Nephron (organoid): Measurements from ENCODE around the gene NR4A3.
A peak's percentile ranks its signal among the peaks of the same experiment; 100 is the strongest.

ENCODE experiments used
- H3K27ac Mint-ChIP-seq, 3 experiments: 2 replicates each; pipeline ENCODE4 v1.8.0; 2020; ENCODE audit warnings: mixed read lengths in 3 of 3, mild to moderate bottlenecking in 2 of 3, moderate library complexity in 1 of 3
- H3K27me3 Mint-ChIP-seq: 2 replicates; pipeline ENCODE4 v1.8.0; 2021; ENCODE audit warnings: low read depth, mild to moderate bottlenecking, moderate library complexity, mixed read lengths
- H3K36me3 Mint-ChIP-seq: 2 replicates; pipeline ENCODE4 v1.8.0; 2020; ENCODE audit warnings: low read depth, mixed read lengths
- H3K4me1 Mint-ChIP-seq: 2 replicates; pipeline ENCODE4 v1.8.0; 2020; ENCODE audit warnings: mixed read lengths
- H3K4me3 Mint-ChIP-seq, 3 experiments: 2 replicates each; pipeline ENCODE4 v1.8.0; 2020; ENCODE audit warnings: mild to moderate bottlenecking in 3 of 3, mixed read lengths in 3 of 3, moderate library complexity in 2 of 3
- H3K9me3 Mint-ChIP-seq: 2 replicates; pipeline ENCODE4 v1.8.0; 2020; ENCODE audit warnings: mixed read lengths
- TF ChIP-seq, protein P1 (sequence below), 3 experiments: fragments of 200-600 bp; sonication (generic); IDR thresholded peaks; one replicate each; pipeline ENCODE4 v1.5.0; 2021; ENCODE audit warnings: antibody characterized with exemption in 3 of 3; ENCODE audit not compliant: unreplicated experiment in 3 of 3

Gene NR4A3

DNA sequence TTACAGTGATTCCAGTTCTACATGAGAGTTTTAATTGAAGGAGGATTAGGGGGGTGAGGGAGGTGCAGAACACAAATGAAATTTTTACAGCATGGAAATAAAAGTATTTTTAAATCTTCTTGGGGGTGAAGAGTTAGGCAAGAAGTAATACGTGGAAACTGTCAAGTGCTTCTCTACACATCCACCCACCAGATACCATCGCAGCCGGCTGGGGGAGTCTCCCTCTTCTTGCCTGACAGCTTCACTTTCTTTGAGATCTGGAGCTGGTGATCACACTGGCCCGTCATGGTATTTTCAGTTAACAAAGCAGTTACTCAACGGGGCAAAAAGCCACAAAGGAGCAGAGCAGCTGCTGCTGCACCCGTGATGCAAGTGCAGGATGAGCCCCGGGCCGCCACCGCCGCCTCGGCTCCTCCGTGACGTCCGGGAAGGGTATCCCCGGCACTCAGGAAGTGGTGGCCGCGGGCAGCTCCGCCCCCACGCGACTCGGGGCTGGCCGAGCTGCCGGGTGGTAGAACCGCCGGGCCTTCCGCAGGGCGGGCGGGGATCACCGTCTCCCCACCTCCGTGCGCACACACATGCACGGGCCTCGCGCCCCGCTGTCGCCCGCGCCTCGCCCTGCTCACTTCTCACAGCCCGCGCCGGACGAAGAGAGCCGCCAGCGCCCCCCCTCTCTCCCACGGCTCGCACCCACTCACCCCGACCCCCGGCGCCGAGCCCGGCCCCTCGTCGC is 2.4 kb upstream of the NR4A3 start:
- no peaks in the 10 kb centered on the region for H3K36me3 Mint-ChIP-seq
- H3K27me3 Mint-ChIP-seq = peaks cover 31% of the 10 kb centered on the region
- H3K27ac Mint-ChIP-seq = peak overlapping the region; percentile 47 to 91 (median 84)
- H3K4me1 Mint-ChIP-seq = peaks cover 43% of the 10 kb centered on the region
- TF ChIP-seq, protein P1, sequence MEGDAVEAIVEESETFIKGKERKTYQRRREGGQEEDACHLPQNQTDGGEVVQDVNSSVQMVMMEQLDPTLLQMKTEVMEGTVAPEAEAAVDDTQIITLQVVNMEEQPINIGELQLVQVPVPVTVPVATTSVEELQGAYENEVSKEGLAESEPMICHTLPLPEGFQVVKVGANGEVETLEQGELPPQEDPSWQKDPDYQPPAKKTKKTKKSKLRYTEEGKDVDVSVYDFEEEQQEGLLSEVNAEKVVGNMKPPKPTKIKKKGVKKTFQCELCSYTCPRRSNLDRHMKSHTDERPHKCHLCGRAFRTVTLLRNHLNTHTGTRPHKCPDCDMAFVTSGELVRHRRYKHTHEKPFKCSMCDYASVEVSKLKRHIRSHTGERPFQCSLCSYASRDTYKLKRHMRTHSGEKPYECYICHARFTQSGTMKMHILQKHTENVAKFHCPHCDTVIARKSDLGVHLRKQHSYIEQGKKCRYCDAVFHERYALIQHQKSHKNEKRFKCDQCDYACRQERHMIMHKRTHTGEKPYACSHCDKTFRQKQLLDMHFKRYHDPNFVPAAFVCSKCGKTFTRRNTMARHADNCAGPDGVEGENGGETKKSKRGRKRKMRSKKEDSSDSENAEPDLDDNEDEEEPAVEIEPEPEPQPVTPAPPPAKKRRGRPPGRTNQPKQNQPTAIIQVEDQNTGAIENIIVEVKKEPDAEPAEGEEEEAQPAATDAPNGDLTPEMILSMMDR (IDR thresholded peaks at IDR 0.05; ENCODE audit: unreplicated experiment in 3 of 3) = no peak
- H3K9me3 Mint-ChIP-seq = no peaks in the 10 kb centered on the region
- peak overlapping the region; percentile 85 to 89 (median 87) for H3K4me3 Mint-ChIP-seq

DNA sequence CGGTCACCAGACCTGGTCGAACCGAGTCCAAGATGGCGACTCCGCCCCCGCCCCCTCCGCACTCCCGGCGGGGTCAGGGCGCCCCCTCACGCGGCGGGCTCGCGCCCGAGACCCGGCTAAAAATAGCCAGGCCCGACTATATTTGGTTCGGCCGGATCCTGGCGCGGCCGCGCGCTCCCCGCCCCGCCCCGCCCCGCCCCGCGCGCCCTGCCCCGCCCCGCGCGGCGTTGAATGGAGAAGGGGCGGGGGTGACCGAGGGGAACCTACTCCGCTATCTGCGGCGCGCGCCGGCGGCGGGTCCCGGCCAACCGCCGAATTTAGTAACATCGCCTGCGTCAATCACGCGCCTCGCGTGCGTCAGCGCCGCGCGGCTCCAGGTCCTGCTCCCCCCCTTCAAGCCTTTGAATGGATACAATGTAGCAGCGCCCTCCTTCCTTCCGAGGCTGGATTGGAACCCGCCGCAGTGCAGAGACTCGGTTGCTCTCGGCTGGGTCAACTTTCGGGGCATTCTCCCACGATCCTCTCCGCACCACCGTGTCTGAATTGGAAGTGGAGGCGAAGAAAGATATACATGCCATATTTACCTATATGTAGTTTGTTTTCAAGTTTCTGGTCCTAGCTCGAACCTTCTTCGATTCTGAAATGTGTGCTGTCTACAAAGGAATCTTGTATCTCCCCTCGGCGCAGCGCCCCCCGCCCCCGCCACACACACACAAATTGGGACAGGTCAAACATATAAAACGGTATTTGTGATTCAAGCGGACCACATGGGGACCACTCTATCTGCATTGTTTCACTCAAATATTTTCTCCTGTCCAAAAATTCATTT is 1.6 kb upstream of the NR4A3 start:
- Mint-ChIP-seq H3K4me1 (peaks cover 39% of the 10 kb centered on the region), H3K27ac (peak overlapping the region; percentile 82 to 95 (median 84)), H3K27me3 (peaks cover 39% of the 10 kb centered on the region), H3K4me3 (peak overlapping the region; percentile 85 to 89 (median 87)), H3K36me3 (no peaks in the 10 kb centered on the region), H3K9me3 (no peaks in the 10 kb centered on the region)
- TF ChIP-seq, protein P1 (IDR thresholded peaks at IDR 0.05; ENCODE audit: unreplicated experiment in 3 of 3) = no peak

DNA sequence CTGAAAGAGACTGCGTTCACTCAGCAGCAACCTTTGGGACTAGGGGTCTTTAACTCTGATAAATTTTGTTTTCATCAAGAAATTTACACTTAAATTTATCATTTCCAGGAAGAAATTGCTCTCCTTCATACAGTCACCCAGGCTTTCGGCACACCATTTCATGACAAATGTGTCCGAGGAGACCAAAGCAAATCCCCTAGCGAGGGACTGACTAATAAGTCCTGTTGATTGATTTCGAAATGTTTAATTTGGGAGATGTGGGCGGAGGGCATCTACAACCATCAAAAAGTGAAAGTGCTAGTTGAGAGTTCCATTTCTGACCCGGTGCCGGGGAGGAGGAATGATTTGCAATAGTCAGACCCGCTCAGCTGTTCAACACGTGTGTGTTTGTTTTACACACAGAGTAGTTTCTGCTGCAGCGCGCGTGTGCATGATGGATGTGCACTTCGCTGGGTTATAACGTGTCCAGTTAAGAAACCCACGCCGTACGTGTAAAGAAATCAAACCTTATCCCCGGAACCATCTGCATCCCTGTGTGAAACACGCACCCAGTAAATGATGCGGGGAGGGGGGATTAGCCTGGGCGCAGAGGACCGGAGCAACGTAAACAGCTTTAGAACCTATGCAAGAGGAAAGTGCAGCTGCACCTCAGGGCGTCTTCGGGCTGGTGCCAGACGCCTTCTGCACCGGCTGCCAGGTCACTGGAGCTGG is 845 bp upstream of the NR4A3 start:
- TF ChIP-seq, protein P1 (IDR thresholded peaks at IDR 0.05; ENCODE audit: unreplicated experiment in 3 of 3) = no peak

DNA sequence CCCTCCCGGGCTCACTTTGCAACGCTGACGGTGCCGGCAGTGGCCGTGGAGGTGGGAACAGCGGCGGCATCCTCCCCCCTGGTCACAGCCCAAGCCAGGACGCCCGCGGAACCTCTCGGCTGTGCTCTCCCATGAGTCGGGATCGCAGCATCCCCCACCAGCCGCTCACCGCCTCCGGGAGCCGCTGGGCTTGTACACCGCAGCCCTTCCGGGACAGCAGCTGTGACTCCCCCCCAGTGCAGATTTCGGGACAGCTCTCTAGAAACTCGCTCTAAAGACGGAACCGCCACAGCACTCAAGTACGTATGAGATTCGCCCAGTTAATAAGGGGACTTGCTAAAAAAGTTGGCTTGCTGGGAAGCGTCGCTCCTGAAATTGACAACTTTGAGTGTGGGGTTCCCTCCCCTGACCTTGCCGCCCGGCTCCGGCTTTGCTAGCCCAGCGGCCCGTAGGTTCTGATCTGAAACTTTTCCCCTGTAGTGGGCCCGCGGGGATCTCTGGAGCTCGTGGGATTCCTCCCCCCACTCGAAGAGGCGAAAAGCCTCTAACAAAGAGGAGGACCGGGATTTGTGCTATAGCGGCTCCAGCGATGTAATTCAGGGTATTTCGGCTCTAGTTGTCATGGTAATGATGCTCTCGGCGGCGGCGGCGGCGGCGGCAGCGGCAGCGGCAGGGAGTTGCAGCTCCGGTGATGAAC is 572 bp downstream of the NR4A3 start:
- TF ChIP-seq, protein P1 (IDR thresholded peaks at IDR 0.05; ENCODE audit: unreplicated experiment in 3 of 3) = no peak
- Mint-ChIP-seq H3K4me1 (peaks cover 26% of the 10 kb centered on the region), H3K36me3 (no peaks in the 10 kb centered on the region), H3K27me3 (peaks cover 61% of the 10 kb centered on the region), H3K27ac (peak overlapping the region; percentile 38 to 71 (median 41)), H3K4me3 (peak overlapping the region; percentile 85 to 89 (median 87)), H3K9me3 (no peaks in the 10 kb centered on the region)

More for the DNA sequence above, 845 bp upstream of the NR4A3 start:
- H3K9me3 Mint-ChIP-seq = no peaks in the 10 kb centered on the region
- H3K4me1 Mint-ChIP-seq = peaks cover 36% of the 10 kb centered on the region
- H3K27me3 Mint-ChIP-seq = peaks cover 47% of the 10 kb centered on the region
- peak overlapping the region; percentile 82 to 95 (median 84) for H3K27ac Mint-ChIP-seq
- H3K36me3 Mint-ChIP-seq = no peaks in the 10 kb centered on the region
- peak overlapping the region; percentile 85 to 89 (median 87) for H3K4me3 Mint-ChIP-seq

DNA sequence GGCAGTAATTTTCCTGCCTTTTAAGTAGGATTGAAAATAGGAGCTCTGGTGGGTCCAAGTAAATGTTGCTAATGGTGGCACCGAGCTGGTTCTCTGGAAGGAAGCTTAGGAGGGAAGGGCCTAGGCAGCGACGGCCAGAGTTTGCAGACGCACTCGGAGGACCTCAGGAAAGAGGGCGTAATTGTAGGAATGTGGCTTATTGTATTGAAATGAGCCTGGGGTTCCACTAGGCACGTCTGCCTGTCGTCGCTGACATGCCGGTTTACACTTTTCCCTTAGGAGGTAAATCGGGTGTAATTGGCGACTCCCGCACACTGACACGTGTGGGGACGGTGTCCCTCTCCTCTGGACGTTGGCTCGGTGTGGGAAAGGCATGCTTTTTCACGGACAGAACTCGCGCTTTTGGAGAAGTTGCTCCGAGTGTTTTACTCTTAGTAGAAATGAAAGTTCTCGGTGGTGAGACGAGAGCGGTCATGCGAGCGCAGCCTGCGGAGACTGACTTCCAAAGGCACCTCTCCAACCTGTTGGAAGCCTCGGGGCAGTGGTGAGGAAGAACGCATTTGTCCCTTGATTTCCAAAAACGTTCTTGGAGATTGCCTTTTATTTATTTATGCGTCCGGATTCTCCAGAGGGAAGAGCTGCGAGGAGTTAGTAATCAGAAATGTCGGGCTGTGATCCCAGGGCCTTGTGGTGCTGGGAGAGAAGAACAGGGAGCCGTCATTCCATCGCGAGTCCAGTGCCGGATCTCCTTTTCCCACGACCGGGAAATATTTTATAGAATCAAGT is 1.3 kb downstream of the NR4A3 start:
- Mint-ChIP-seq H3K4me3 (peak overlapping the region; percentile 85 to 89 (median 87)), H3K4me1 (peaks cover 25% of the 10 kb centered on the region), H3K27ac (peak overlapping the region; percentile 38 to 71 (median 41)), H3K27me3 (peaks cover 69% of the 10 kb centered on the region), H3K36me3 (peaks cover 5% of the 10 kb centered on the region), H3K9me3 (no peaks in the 10 kb centered on the region)
- TF ChIP-seq, protein P1 (IDR thresholded peaks at IDR 0.05; ENCODE audit: unreplicated experiment in 3 of 3) = no peak
